OCI-LY7 (cell line): Measurements from ENCODE around the gene BEND7.

ENCODE experiments used
- CTCF ChIP-seq: fragments of 200-600 bp; sonication (generic); conservative IDR thresholded peaks from 2 replicates; pipeline ENCODE4 v1.5.1; 2014; ENCODE audit warnings: mild to moderate bottlenecking, antibody characterized with exemption, low read length, moderate library complexity, mixed read lengths
- EZH2phosphoT487 ChIP-seq: fragments of 200-600 bp; sonication (generic); IDR thresholded peaks from 2 replicates; pipeline ENCODE4 v1.6.1; 2018; ENCODE audit warnings: low read depth, borderline replicate concordance, mild to moderate bottlenecking, mixed run types, antibody characterized with exemption, low read length, moderate library complexity, mixed read lengths

- TF ChIP-seq CTCF (no peak), EZH2phosphoT487 (no peak)
Measured at GRCh38 chr10:13489035-13489599, 39.7 kb downstream of the BEND7 start.
